GM23338 (cell line): ENCODE measurements around the gene KIAA0753. TPM values are rescaled to one million over a fixed set of nuclear protein-coding genes. Genes with fewer than 3 reads are reported as not detected.

Experiments
- ATAC-seq: fragments of 200-7000 bp; cut with Tn5 transposase; 3 replicates; pipeline ENCODE4 v1.9.1; 2020
- DNase-seq: peaks from one replicate; pipeline ENCODE4 v3.0.0-alpha.2; 2015; ENCODE audit warnings: low spot score
- H2AFZ ChIP-seq: fragments of 200-600 bp; sonication (generic); 2 replicates; pipeline ENCODE4 v1.8.0; 2016; ENCODE audit warnings: antibody characterized with exemption, mild to moderate bottlenecking, moderate library complexity
- H3F3A ChIP-seq: fragments of 200-600 bp; sonication (generic); replicated peaks from 2 replicates; pipeline ENCODE4 v1.8.0; 2017; ENCODE audit warnings: antibody characterized with exemption, mixed run types, low read depth
- H3K27ac ChIP-seq: fragments of 200-600 bp; sonication (generic); 2 replicates; pipeline ENCODE4 v1.6.1; 2016; ENCODE audit warnings: low read depth
- H3K27me3 ChIP-seq: fragments of 200-600 bp; sonication (generic); 2 replicates; pipeline ENCODE4 v1.8.0; 2016; ENCODE audit warnings: mild to moderate bottlenecking, mixed run types, moderate library complexity; ENCODE audit not compliant: insufficient read depth
- H3K36me3 ChIP-seq: fragments of 200-600 bp; sonication (generic); 2 replicates; pipeline ENCODE4 v1.8.0; 2016; ENCODE audit warnings: mild to moderate bottlenecking; ENCODE audit not compliant: insufficient read depth
- H3K4me1 ChIP-seq: fragments of 200-600 bp; sonication (generic); 2 replicates; pipeline ENCODE4 v1.8.0; 2016; ENCODE audit warnings: mild to moderate bottlenecking, moderate library complexity; ENCODE audit not compliant: insufficient read depth
- H3K4me2 ChIP-seq: fragments of 200-600 bp; sonication (generic); 2 replicates; pipeline ENCODE4 v1.7.1; 2017; ENCODE audit warnings: mixed run types
- H3K4me3 ChIP-seq: fragments of 200-600 bp; sonication (generic); 2 replicates; pipeline ENCODE4 v1.6.1; 2016; ENCODE audit warnings: mixed run types
- H3K79me2 ChIP-seq: fragments of 200-600 bp; sonication (generic); replicated peaks from 2 replicates; pipeline ENCODE4 v1.8.0; 2017; ENCODE audit warnings: mild to moderate bottlenecking; ENCODE audit not compliant: insufficient read depth
- H3K9me2 ChIP-seq: fragments of 200-600 bp; sonication (generic); 2 replicates; pipeline ENCODE4 v1.8.0; 2017; ENCODE audit not compliant: insufficient read depth
- H4K20me1 ChIP-seq: fragments of 200-600 bp; sonication (generic); replicated peaks from 2 replicates; pipeline ENCODE4 v1.8.0; 2017; ENCODE audit warnings: mild to moderate bottlenecking; ENCODE audit not compliant: insufficient read depth
- H3K27ac Mint-ChIP-seq: 2 replicates; pipeline ENCODE4 v1.8.0; 2020; ENCODE audit warnings: inconsistent platforms, mild to moderate bottlenecking, moderate library complexity, mixed read lengths
- H3K27me3 Mint-ChIP-seq: 3 replicates; pipeline ENCODE4 v1.8.0; 2022; ENCODE audit warnings: low read depth, mild to moderate bottlenecking, moderate library complexity, mixed read lengths, inconsistent platforms; ENCODE audit not compliant: insufficient read depth, poor library complexity
- H3K36me3 Mint-ChIP-seq: 3 replicates; pipeline ENCODE4 v1.8.0; 2021; ENCODE audit warnings: low read depth, mild to moderate bottlenecking, inconsistent platforms, moderate library complexity, mixed read lengths
- H3K4me1 Mint-ChIP-seq: 3 replicates; pipeline ENCODE4 v1.8.0; 2020; ENCODE audit warnings: mild to moderate bottlenecking, inconsistent platforms, mixed read lengths
- H3K4me3 Mint-ChIP-seq: 3 replicates; pipeline ENCODE4 v1.8.0; 2021; ENCODE audit warnings: moderate library complexity, mild to moderate bottlenecking, inconsistent platforms, mixed read lengths
- H3K9me3 Mint-ChIP-seq: 3 replicates; pipeline ENCODE4 v1.8.0; 2020; ENCODE audit warnings: moderate library complexity, mild to moderate bottlenecking, inconsistent platforms, mixed read lengths
- CREB1 ChIP-seq: fragments of 250-450 bp; sonication (Bioruptor Pico); IDR thresholded peaks from 2 replicates; pipeline ENCODE4 v1.5.0; 2020; ENCODE audit warnings: low read depth, mild to moderate bottlenecking, moderate library complexity
- JUNB ChIP-seq: IDR thresholded peaks from one replicate; pipeline ENCODE4 v1.6.1; 2016; ENCODE audit warnings: antibody characterized with exemption; ENCODE audit not compliant: unreplicated experiment
- NANOG ChIP-seq: IDR thresholded peaks from 2 replicates; pipeline ENCODE4 v1.6.1; 2016; ENCODE audit warnings: antibody characterized with exemption, borderline replicate concordance
- ZNF114 ChIP-seq: fragments of 250-450 bp; sonication (Bioruptor Pico); IDR thresholded peaks from 2 replicates; pipeline ENCODE4 v1.5.0; 2020; ENCODE audit warnings: mild to moderate bottlenecking, moderate library complexity
- polyA plus RNA-seq: library from polyadenylated mRNA; unstranded; fragments of >200 nt; fragmentation: Nextera tagmentation; extraction: Ambion mirVana; gene quantifications from 2 replicates; pipeline ENCODE4 v1.2.1, GENCODE V29; 2016
- total RNA-seq: library from RNA; depleted of rRNA; stranded (reverse); fragments of >200 nt; shearing (Covaris generic); gene quantifications from 2 replicates; pipeline ENCODE4 v1.2.3, GENCODE V29; 2014
- TF ChIP-seq, protein P1 (sequence below), 2 experiments: fragments of 200-600 bp in 1 of 2; sonication (generic) in 1 of 2; conservative IDR thresholded peaks; 2 replicates each; pipeline versions ENCODE4 v1.5.1 to v1.6.1; 2016 to 2017; ENCODE audit warnings: antibody characterized with exemption in 2 of 2, low read depth in 2 of 2, mild to moderate bottlenecking in 2 of 2, moderate library complexity in 1 of 2
- TF ChIP-seq, protein P2 (sequence below): fragments of 250-450 bp; sonication (Bioruptor Pico); IDR thresholded peaks from 2 replicates; pipeline ENCODE4 v1.5.0; 2020; ENCODE audit warnings: mild to moderate bottlenecking, moderate library complexity

Gene KIAA0753
- total and polyA plus RNA-seq, 2 experiments from 2014 or later: 6.0 to 27.8 TPM

DNA sequence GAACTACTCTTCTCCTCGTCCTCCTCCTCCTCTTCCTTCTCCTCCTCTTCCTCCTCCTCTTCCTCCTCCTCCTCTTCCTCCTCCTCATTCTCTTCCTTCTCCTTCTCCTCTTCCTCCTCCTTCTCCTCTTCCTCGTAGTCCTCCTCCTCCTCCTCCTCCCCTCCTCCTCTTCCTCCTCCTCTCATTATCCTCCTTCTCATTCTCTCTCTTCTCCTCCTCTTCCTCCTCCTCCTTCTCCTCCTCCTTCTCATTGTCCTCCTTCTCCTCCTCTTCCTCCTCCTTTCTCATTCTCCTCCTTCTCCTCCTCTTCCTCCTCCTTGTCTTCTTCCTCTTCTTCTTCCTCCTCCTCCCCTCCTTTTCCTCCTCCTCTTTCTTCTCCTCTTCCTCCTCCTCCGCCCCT, 80.0 kb downstream of the KIAA0753 start:
- Histone ChIP-seq H3F3A (no peaks in the 10 kb centered on the region), H3K27ac (no peak overlapping the region), H3K4me3 (no peak overlapping the region), H3K27me3 (peaks cover 26% of the 10 kb centered on the region), H3K79me2 (no peaks in the 10 kb centered on the region), H3K36me3 (no peaks in the 10 kb centered on the region), H3K4me2 (no peak overlapping the region), H3K9me2 (no peaks in the 10 kb centered on the region), H3K4me1 (no peaks in the 10 kb centered on the region), H4K20me1 (no peaks in the 10 kb centered on the region), H2AFZ (no peak overlapping the region)
- Mint-ChIP-seq H3K27me3 (peaks cover 34% of the 10 kb centered on the region), H3K36me3 (no peaks in the 10 kb centered on the region), H3K4me3 (no peak overlapping the region), H3K4me1 (peaks cover 3% of the 10 kb centered on the region; the same call in 1 of the 3 replicates), H3K27ac (no peak overlapping the region), H3K9me3 (no peaks in the 10 kb centered on the region)
- TF ChIP-seq NANOG (no peak), CREB1 (CRISPR knock-in tag) (no peak), ZNF114 (no peak), JUNB (no peak)
- TF ChIP-seq, protein P1, sequence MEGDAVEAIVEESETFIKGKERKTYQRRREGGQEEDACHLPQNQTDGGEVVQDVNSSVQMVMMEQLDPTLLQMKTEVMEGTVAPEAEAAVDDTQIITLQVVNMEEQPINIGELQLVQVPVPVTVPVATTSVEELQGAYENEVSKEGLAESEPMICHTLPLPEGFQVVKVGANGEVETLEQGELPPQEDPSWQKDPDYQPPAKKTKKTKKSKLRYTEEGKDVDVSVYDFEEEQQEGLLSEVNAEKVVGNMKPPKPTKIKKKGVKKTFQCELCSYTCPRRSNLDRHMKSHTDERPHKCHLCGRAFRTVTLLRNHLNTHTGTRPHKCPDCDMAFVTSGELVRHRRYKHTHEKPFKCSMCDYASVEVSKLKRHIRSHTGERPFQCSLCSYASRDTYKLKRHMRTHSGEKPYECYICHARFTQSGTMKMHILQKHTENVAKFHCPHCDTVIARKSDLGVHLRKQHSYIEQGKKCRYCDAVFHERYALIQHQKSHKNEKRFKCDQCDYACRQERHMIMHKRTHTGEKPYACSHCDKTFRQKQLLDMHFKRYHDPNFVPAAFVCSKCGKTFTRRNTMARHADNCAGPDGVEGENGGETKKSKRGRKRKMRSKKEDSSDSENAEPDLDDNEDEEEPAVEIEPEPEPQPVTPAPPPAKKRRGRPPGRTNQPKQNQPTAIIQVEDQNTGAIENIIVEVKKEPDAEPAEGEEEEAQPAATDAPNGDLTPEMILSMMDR (conservative IDR thresholded peaks at IDR 0.05; ENCODE audit: low read depth in 2 of 2): no peak
- TF ChIP-seq, protein P2, sequence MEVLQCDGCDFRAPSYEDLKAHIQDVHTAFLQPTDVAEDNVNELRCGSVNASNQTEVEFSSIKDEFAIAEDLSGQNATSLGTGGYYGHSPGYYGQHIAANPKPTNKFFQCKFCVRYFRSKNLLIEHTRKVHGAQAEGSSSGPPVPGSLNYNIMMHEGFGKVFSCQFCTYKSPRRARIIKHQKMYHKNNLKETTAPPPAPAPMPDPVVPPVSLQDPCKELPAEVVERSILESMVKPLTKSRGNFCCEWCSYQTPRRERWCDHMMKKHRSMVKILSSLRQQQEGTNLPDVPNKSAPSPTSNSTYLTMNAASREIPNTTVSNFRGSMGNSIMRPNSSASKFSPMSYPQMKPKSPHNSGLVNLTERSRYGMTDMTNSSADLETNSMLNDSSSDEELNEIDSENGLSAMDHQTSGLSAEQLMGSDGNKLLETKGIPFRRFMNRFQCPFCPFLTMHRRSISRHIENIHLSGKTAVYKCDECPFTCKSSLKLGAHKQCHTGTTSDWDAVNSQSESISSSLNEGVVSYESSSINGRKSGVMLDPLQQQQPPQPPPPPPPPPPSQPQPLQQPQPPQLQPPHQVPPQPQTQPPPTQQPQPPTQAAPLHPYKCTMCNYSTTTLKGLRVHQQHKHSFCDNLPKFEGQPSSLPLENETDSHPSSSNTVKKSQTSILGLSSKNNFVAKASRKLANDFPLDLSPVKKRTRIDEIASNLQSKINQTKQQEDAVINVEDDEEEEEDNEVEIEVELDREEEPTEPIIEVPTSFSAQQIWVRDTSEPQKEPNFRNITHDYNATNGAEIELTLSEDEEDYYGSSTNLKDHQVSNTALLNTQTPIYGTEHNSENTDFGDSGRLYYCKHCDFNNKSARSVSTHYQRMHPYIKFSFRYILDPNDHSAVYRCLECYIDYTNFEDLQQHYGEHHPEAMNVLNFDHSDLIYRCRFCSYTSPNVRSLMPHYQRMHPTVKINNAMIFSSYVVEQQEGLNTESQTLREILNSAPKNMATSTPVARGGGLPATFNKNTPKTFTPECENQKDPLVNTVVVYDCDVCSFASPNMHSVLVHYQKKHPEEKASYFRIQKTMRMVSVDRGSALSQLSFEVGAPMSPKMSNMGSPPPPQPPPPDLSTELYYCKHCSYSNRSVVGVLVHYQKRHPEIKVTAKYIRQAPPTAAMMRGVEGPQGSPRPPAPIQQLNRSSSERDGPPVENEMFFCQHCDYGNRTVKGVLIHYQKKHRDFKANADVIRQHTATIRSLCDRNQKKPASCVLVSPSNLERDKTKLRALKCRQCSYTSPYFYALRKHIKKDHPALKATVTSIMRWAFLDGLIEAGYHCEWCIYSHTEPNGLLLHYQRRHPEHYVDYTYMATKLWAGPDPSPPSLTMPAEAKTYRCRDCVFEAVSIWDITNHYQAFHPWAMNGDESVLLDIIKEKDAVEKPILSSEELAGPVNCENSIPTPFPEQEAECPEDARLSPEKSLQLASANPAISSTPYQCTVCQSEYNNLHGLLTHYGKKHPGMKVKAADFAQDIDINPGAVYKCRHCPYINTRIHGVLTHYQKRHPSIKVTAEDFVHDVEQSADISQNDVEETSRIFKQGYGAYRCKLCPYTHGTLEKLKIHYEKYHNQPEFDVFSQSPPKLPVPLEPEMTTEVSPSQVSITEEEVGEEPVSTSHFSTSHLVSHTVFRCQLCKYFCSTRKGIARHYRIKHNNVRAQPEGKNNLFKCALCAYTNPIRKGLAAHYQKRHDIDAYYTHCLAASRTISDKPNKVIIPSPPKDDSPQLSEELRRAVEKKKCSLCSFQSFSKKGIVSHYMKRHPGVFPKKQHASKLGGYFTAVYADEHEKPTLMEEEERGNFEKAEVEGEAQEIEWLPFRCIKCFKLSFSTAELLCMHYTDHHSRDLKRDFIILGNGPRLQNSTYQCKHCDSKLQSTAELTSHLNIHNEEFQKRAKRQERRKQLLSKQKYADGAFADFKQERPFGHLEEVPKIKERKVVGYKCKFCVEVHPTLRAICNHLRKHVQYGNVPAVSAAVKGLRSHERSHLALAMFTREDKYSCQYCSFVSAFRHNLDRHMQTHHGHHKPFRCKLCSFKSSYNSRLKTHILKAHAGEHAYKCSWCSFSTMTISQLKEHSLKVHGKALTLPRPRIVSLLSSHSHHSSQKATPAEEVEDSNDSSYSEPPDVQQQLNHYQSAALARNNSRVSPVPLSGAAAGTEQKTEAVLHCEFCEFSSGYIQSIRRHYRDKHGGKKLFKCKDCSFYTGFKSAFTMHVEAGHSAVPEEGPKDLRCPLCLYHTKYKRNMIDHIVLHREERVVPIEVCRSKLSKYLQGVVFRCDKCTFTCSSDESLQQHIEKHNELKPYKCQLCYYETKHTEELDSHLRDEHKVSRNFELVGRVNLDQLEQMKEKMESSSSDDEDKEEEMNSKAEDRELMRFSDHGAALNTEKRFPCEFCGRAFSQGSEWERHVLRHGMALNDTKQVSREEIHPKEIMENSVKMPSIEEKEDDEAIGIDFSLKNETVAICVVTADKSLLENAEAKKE (CRISPR knock-in tag): no peak
- ATAC-seq: no peak
- DNase-seq: no peak
